ENCODE data around the gene POU2F2. TPM values are rescaled to one million over a fixed set of nuclear protein-coding genes. Genes with fewer than 3 reads are reported as not detected.
A peak's percentile ranks its signal among the peaks of the same experiment; 100 is the strongest.

POU2F2 gene
- total and polyA plus RNA-seq, 3 experiments from 2014 or later = 8.5 to 47.9 (median 46.7) TPM

- Mint-ChIP-seq H3K4me1 (peaks cover 10 to 17% (median 11%) of the 10 kb centered on the region in 3 donors), H3K27ac (peak overlapping the region in 1 of 8 donors; percentile 75), H3K36me3 (peaks cover 0 to 7% (median 2%) of the 10 kb centered on the region in 3 donors), H3K4me3 (no peak overlapping the region), H3K27me3 (peaks cover 0 to 2% of the 10 kb centered on the region in 2 donors), H3K9me3 (no peaks in the 10 kb centered on the region)
- Histone ChIP-seq H3K4me1 (ENCODE audit: insufficient read depth, low read length) (peaks cover 9% of the 10 kb centered on the region), H3K9me3 (ENCODE audit: low read length) (no peaks in the 10 kb centered on the region), H3K27me3 (ENCODE audit: insufficient read depth, low read length, poor library complexity, severe bottlenecking) (peaks cover 15% of the 10 kb centered on the region), H3K36me3 (ENCODE audit: insufficient read depth, low read length) (no peaks in the 10 kb centered on the region), H3K27ac (ENCODE audit: low read depth, low read length) (no peak overlapping the region), H3K4me3 (ENCODE audit: low read length) (no peak overlapping the region)
- DNase-seq = no peak
- ChIA-PET CTCF (no interaction called here), POLR2A (no interaction called here)
These were observed 61.0 kb downstream of the POU2F2 start for GRCh38 chr19:42071247-42071646.

- Histone ChIP-seq H3K27me3 (ENCODE audit: insufficient read depth, low read length, poor library complexity, severe bottlenecking) (peaks cover 16% of the 10 kb centered on the region), H3K4me1 (ENCODE audit: insufficient read depth, low read length) (peaks cover 3% of the 10 kb centered on the region), H3K9me3 (ENCODE audit: low read length) (no peaks in the 10 kb centered on the region), H3K36me3 (ENCODE audit: insufficient read depth, low read length) (no peaks in the 10 kb centered on the region), H3K4me3 (ENCODE audit: low read length) (no peak within 1 kb of the TSS), H3K27ac (ENCODE audit: low read depth, low read length) (no peak within 1 kb of the TSS)
- CTCF ChIA-PET = no interaction called here
- peaks cover 0 to 4% (median 2%) of the 10 kb centered on the region in 3 donors for H3K4me1 Mint-ChIP-seq
- H3K4me3 Mint-ChIP-seq = peak within 1 kb of the TSS in 1 of 7 donors; percentile 74
- peaks cover 5 to 6% of the 10 kb centered on the region in 2 donors for H3K27me3 Mint-ChIP-seq
- DNase-seq = no peak
- H3K9me3 Mint-ChIP-seq = no peaks in the 10 kb centered on the region
- H3K27ac Mint-ChIP-seq = peak within 1 kb of the TSS in 2 of 8 donors; percentile 75 to 78
- POLR2A ChIA-PET = no interaction called here
- H3K36me3 Mint-ChIP-seq = no peaks in the 10 kb centered on the region
These were observed 62.5 kb downstream of the POU2F2 start, which contains the start of gene GRIK5 for GRCh38 chr19:42069619-42070351. Gene GRIK5 (minus strand): TSS chr19:42070206. CDS start chr19:42065770, 4,436 bp downstream.

- Mint-ChIP-seq H3K27ac (no peak overlapping the region), H3K4me3 (no peak overlapping the region), H3K36me3 (no peaks in the 10 kb centered on the region), H3K4me1 (no peaks in the 10 kb centered on the region), H3K27me3 (peaks cover 5 to 14% of the 10 kb centered on the region in 2 donors), H3K9me3 (no peaks in the 10 kb centered on the region)
- CTCF ChIA-PET = no interaction called here
- H3K27ac ChIP-seq (ENCODE audit: low read depth, low read length) = no peak overlapping the region
- no peak overlapping the region for H3K4me3 ChIP-seq (ENCODE audit: low read length)
- H3K27me3 ChIP-seq (ENCODE audit: insufficient read depth, low read length, poor library complexity, severe bottlenecking) = peaks cover 16% of the 10 kb centered on the region
- H3K9me3 ChIP-seq (ENCODE audit: low read length) = no peaks in the 10 kb centered on the region
- H3K4me1 ChIP-seq (ENCODE audit: insufficient read depth, low read length) = no peaks in the 10 kb centered on the region
- no peaks in the 10 kb centered on the region for H3K36me3 ChIP-seq (ENCODE audit: insufficient read depth, low read length)
- no peak for DNase-seq
- POLR2A ChIA-PET = no interaction called here
These were observed 63.3 kb downstream of the POU2F2 start for GRCh38 chr19:42068756-42069571.

- ChIA-PET CTCF (no interaction called here), POLR2A (no interaction called here)
- Mint-ChIP-seq H3K36me3 (no peaks in the 10 kb centered on the region), H3K27me3 (peaks cover 5 to 18% of the 10 kb centered on the region in 2 donors), H3K9me3 (no peaks in the 10 kb centered on the region), H3K4me1 (no peaks in the 10 kb centered on the region), H3K4me3 (no peak overlapping the region), H3K27ac (no peak overlapping the region)
- H3K4me1 ChIP-seq (ENCODE audit: insufficient read depth, low read length) = no peaks in the 10 kb centered on the region
- no peak for DNase-seq
- peaks cover 16% of the 10 kb centered on the region for H3K27me3 ChIP-seq (ENCODE audit: insufficient read depth, low read length, poor library complexity, severe bottlenecking)
- no peaks in the 10 kb centered on the region for H3K9me3 ChIP-seq (ENCODE audit: low read length)
- no peak overlapping the region for H3K4me3 ChIP-seq (ENCODE audit: low read length)
- H3K36me3 ChIP-seq (ENCODE audit: insufficient read depth, low read length) = no peaks in the 10 kb centered on the region
- no peak overlapping the region for H3K27ac ChIP-seq (ENCODE audit: low read depth, low read length)
These were observed 63.9 kb downstream of the POU2F2 start for GRCh38 chr19:42068361-42068755.

- Histone ChIP-seq H3K27ac (ENCODE audit: low read depth, low read length) (no peak overlapping the region), H3K4me1 (ENCODE audit: insufficient read depth, low read length) (no peaks in the 10 kb centered on the region), H3K36me3 (ENCODE audit: insufficient read depth, low read length) (no peaks in the 10 kb centered on the region), H3K4me3 (ENCODE audit: low read length) (no peak overlapping the region), H3K27me3 (ENCODE audit: insufficient read depth, low read length, poor library complexity, severe bottlenecking) (peaks cover 16% of the 10 kb centered on the region), H3K9me3 (ENCODE audit: low read length) (no peaks in the 10 kb centered on the region)
- no peaks in the 10 kb centered on the region for H3K4me1 Mint-ChIP-seq
- no peaks in the 10 kb centered on the region for H3K36me3 Mint-ChIP-seq
- no peak for DNase-seq
- ChIA-PET POLR2A (no interaction called here), CTCF (no interaction called here)
- H3K4me3 Mint-ChIP-seq = no peak overlapping the region
- H3K27me3 Mint-ChIP-seq = peaks cover 5 to 25% of the 10 kb centered on the region in 2 donors
- H3K9me3 Mint-ChIP-seq = no peaks in the 10 kb centered on the region
- H3K27ac Mint-ChIP-seq = no peak overlapping the region
These were observed 64.8 kb downstream of the POU2F2 start for GRCh38 chr19:42067315-42067888.

- POLR2A ChIA-PET = no interaction called here
- Mint-ChIP-seq H3K36me3 (no peaks in the 10 kb centered on the region), H3K4me3 (no peak overlapping the region), H3K9me3 (no peaks in the 10 kb centered on the region), H3K27ac (no peak overlapping the region), H3K27me3 (peaks cover 8 to 25% of the 10 kb centered on the region in 2 donors), H3K4me1 (no peaks in the 10 kb centered on the region)
- Histone ChIP-seq H3K9me3 (ENCODE audit: low read length) (no peaks in the 10 kb centered on the region), H3K27me3 (ENCODE audit: insufficient read depth, low read length, poor library complexity, severe bottlenecking) (peaks cover 16% of the 10 kb centered on the region), H3K4me1 (ENCODE audit: insufficient read depth, low read length) (no peaks in the 10 kb centered on the region), H3K4me3 (ENCODE audit: low read length) (no peak overlapping the region), H3K36me3 (ENCODE audit: insufficient read depth, low read length) (no peaks in the 10 kb centered on the region), H3K27ac (ENCODE audit: low read depth, low read length) (no peak overlapping the region)
- CTCF ChIA-PET = no interaction called here
- no peak for DNase-seq
These were observed 66.0 kb downstream of the POU2F2 start for GRCh38 chr19:42066075-42066754.

- H3K9me3 Mint-ChIP-seq = no peaks in the 10 kb centered on the region
These were observed 66.7 kb downstream of the POU2F2 start for GRCh38 chr19:42065511-42065910.

More at GRCh38 chr19:42065511-42065910, 66.7 kb downstream of the POU2F2 start:
- Histone ChIP-seq H3K4me3 (ENCODE audit: low read length) (no peak overlapping the region), H3K4me1 (ENCODE audit: insufficient read depth, low read length) (no peaks in the 10 kb centered on the region), H3K9me3 (ENCODE audit: low read length) (no peaks in the 10 kb centered on the region), H3K27ac (ENCODE audit: low read depth, low read length) (no peak overlapping the region), H3K36me3 (ENCODE audit: insufficient read depth, low read length) (no peaks in the 10 kb centered on the region), H3K27me3 (ENCODE audit: insufficient read depth, low read length, poor library complexity, severe bottlenecking) (peaks cover 16% of the 10 kb centered on the region)
- CTCF ChIA-PET = no interaction called here
- H3K27me3 Mint-ChIP-seq = peaks cover 8 to 28% of the 10 kb centered on the region in 2 donors
- POLR2A ChIA-PET = no interaction called here
- no peaks in the 10 kb centered on the region for H3K36me3 Mint-ChIP-seq
- no peak overlapping the region for H3K27ac Mint-ChIP-seq
- DNase-seq = no peak
- no peak overlapping the region for H3K4me3 Mint-ChIP-seq
- H3K4me1 Mint-ChIP-seq = no peaks in the 10 kb centered on the region
